GM08714 (cell line): ENCODE measurements around the gene MBP.

Experiments
- H3K4me3 ChIP-seq: fragments of 200-500 bp; sonication (Bioruptor generic); 2 replicates; pipeline ENCODE4 v1.5.1; 2014; ENCODE audit warnings: mild to moderate bottlenecking, low read length, inconsistent platforms
- ZNF274 ChIP-seq: IDR thresholded peaks from 2 replicates; pipeline ENCODE4 v1.6.1; 2012; ENCODE audit warnings: mild to moderate bottlenecking, low read depth, low read length

Gene MBP

GRCh38 chr18:77015771-77016710, 116.5 kb downstream of the MBP start:
- no peak overlapping the region for H3K4me3 ChIP-seq
- TF ChIP-seq ZNF274 = no peak

GRCh38 chr18:77015169-77015568, 117.4 kb downstream of the MBP start:
- TF ChIP-seq ZNF274 = no peak
- no peak overlapping the region for H3K4me3 ChIP-seq

- H3K4me3 ChIP-seq = no peak overlapping the region
- TF ChIP-seq ZNF274 = no peak
Observed at GRCh38 chr18:77014538-77014937, 118.0 kb downstream of the MBP start.

GRCh38 chr18:77013811-77014521, 118.6 kb downstream of the MBP start:
- no peak overlapping the region for H3K4me3 ChIP-seq
- no peak for TF ChIP-seq ZNF274

DNA sequence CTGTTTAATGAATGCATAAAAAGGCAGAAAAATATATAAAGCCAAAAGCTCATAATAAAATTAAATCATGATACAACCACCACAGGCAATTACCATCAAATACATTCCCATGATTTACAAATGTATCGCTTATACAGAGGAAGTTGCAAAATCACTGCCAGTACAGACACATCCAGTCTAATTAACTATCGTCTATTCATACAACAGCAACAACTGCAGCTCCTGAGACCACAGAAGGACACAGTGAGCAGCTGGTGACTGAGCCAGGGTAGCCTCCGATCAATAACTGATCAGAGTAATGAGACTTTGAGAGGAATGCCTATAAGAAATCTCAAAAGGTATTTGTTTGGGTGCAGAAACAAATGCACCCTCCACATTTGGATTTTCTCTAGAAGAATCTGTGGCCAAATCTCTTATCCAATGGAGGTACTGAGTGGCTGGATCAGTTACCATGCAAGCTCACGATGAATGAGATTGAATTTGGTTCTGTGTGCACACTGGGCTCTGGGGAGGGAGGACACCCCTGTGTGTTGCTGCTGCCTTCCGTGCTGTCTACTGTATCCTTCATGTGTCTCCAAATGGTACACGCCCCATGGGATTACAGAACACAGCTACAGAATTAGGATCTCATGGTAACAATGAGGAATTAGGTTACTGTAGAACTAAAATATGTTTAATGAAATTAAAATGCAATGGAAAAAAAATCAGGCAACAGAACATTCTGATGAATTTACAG, 119.6 kb downstream of the MBP start:
- no peak for TF ChIP-seq ZNF274

GRCh38 chr18:77012120-77012519, 120.5 kb downstream of the MBP start:
- TF ChIP-seq ZNF274 = no peak
- H3K4me3 ChIP-seq = no peak overlapping the region

More for the DNA sequence above, 119.6 kb downstream of the MBP start:
- no peak overlapping the region for H3K4me3 ChIP-seq

- no peak overlapping the region for H3K4me3 ChIP-seq
- TF ChIP-seq ZNF274 = no peak
Observed at GRCh38 chr18:77009675-77010074, 122.9 kb downstream of the MBP start.

DNA sequence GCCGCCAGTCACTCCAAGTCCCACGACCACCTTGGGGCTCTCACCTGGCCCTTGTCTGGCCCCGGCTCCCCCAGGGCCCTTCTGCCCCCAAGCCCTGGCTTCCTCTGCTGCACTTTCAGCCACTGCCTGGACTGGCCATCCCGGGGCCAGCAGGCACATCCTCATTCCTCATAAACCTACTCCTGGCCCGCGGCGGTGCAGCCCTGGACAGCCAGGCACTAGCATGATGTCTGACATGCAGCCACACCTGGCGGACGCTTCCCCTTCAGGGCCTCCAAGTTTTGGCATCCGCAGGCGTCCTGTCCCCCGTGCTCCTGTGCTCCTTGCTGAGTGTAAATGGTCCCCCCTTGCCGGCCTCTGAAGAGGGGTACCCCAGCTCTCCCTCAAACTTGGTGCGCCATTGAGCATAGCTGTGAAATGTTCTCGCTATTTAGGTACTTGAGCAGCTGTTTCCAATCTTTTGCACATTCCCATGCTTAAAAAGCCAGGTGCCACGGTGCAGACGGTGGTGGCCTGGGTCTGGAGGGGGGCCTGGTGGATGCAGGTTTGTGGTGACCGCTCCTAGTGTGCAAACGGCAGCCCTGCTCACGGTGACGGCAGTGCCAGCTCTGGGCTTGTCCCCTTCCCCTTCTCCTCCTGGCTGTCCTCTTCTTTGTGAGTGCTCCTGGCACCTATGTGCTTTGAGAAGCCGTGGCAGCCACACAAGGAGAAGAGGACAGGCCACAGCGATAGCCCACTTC, 123.8 kb downstream of the MBP start:
- TF ChIP-seq ZNF274 = no peak
- H3K4me3 ChIP-seq = no peak overlapping the region

GRCh38 chr18:77008006-77008405, 124.6 kb downstream of the MBP start:
- no peak overlapping the region for H3K4me3 ChIP-seq
- no peak for TF ChIP-seq ZNF274

GRCh38 chr18:77007251-77007650, 125.3 kb downstream of the MBP start:
- H3K4me3 ChIP-seq = no peak overlapping the region
- TF ChIP-seq ZNF274 = no peak

DNA sequence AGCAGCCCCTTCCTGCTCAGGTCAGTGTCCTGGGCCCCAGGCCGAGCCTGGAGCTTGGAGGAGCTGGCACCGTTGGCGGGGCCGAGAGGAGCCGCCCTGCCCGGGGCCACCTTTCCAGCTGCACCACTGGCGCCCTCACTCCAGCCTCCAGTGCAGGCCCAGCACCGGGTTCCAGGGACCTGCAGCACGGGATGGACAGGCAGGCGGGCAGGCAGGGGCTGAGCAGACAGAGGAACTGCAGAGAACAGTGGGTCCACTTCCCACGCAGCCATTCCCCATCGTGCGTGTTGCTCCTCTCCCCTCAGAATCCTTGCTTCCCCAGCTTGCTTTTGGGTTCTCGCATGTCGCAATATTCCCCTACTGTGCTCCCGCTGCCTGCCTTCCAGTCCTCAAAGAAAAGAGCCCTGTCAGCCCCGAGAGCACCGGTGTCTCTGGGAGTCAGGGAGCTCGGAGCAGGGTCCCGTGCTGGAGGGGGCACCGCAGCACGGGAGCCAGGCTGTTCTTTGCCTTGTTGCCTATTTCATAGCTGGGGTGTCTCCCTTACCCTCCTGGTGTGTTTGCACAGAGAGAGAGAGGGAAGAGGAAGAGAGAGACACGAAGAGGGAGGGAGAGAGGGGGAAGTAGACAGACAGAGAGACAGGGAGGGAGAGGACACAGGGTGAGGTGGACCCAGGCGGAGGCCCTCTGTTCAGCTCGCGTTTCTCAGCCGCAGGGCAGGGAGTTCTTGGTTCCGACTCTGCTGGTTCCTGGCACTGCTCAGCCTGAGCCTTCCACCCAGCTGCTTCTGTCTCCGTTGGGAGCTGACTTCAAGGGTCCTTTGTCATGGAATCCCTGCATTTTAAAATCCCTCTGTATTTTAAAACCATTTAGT, 126.0 kb downstream of the MBP start:
- TF ChIP-seq ZNF274 = no peak
- no peak overlapping the region for H3K4me3 ChIP-seq

GRCh38 chr18:77005651-77006195, 126.9 kb downstream of the MBP start:
- H3K4me3 ChIP-seq = no peak overlapping the region
- no peak for TF ChIP-seq ZNF274
